ENCODE measurements around the gene SLC13A2.

Gene SLC13A2

DNA sequence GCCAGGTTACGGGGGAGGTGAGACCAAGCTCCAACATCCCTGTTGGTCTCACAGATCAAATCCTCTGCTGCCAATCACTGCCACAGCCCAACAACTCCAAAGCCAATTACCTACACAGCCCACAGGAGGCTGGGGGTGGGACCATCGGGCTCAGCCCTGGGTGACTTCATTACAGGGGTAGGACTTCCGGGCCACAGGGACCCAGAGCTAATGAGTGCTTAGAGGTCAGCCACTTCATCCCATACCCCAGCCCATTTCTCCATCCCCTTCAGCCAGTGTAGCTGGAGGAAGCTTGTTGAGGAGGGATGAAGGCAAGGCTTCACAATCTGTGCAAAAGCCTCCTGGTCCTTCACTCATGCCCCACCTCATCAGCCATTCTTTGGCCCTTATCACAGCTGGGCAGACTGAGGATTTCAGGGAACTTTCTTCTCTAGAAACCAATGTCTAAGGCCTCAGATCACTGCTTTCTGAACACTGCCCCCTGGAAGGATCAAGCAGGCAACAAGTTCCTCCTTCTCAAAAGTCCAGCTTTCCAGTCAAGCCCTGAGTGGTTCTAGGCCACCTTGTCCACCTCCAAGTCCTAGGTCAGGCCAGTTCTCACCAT lies 38.5 kb downstream of the SLC13A2 start:
- TF ChIP-seq EZH2 (IDR thresholded peaks at IDR 0.05), result no peak
- no peak for TF ChIP-seq POLR2AphosphoS5 (IDR thresholded peaks at IDR 0.05; ENCODE audit: borderline replicate concordance, low read depth, low read length)
- no peak for TF ChIP-seq FOXP2 (optimal IDR thresholded peaks at IDR 0.05; ENCODE audit: control extremely low read depth, extremely low read length, insufficient read depth)
- no peaks in the 10 kb centered on the region for H3K9me3 ChIP-seq (ENCODE audit: low read depth, low read length)
- H3K9ac ChIP-seq (ENCODE audit: insufficient read length), result no peak overlapping the region
- no peaks in the 10 kb centered on the region for H3K36me3 ChIP-seq (ENCODE audit: insufficient read depth, low read length)
- no peak for DNase-seq (ENCODE audit: low read depth, low spot score)
- H3K27ac ChIP-seq, result no peak overlapping the region
- H3K4me3 ChIP-seq, result no peak overlapping the region

DNA sequence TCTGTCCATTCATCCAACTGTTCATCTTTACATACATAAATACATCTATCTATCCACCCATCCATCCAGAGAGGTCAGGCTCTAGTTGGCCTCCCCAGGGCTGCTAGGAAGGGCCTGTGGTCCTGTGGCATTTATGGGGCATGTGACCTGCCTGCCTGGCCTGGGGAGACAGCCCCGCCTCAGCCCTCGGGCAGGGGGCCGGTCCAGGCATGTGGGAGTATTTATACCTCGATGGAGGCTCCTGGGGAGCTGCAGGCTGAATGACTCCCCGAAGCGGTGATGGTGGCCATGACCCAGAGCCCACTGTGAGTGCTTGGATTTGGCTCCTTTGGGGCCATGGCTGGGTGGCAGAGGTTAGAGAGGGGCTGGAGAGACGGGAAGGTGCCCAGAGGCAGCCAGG lies 40.0 kb downstream of the SLC13A2 start:
- no peak overlapping the region for H3K9ac ChIP-seq (ENCODE audit: insufficient read length)
- TF ChIP-seq FOXP2 (optimal IDR thresholded peaks at IDR 0.05; ENCODE audit: control extremely low read depth, extremely low read length, insufficient read depth) (no peak), POLR2AphosphoS5 (IDR thresholded peaks at IDR 0.05; ENCODE audit: borderline replicate concordance, low read depth, low read length) (no peak), EZH2 (IDR thresholded peaks at IDR 0.05) (no peak)
- no peak for DNase-seq (ENCODE audit: low read depth, low spot score)
- no peaks in the 10 kb centered on the region for H3K36me3 ChIP-seq (ENCODE audit: insufficient read depth, low read length)
- no peak overlapping the region for H3K27ac ChIP-seq
- no peaks in the 10 kb centered on the region for H3K9me3 ChIP-seq (ENCODE audit: low read depth, low read length)
- H3K4me3 ChIP-seq, result no peak overlapping the region

DNA sequence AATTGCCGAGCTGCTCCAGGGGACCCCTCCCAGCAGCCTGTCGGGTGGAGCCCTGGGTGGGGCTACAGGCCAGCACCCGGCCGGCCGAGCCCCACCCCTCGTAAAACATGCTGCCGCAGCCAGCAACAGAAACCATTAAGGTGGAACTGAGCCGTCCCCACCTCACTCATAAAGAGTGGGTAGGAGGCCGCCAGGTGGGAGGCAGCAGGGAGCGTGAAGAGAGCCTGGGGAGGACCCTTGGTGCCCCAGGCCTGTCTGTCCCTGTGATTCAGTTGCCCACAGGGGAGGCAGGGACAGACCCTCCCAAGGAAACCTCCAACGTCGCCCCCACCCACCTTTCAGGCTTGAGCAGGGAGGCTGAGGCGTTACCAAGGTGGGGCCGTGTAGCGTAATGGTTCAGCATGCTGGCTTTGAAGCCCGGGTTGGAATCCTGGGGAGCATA lies 41.1 kb downstream of the SLC13A2 start:
- H3K27ac ChIP-seq, result no peak overlapping the region
- H3K9me3 ChIP-seq (ENCODE audit: low read depth, low read length), result no peaks in the 10 kb centered on the region
- no peak overlapping the region for H3K9ac ChIP-seq (ENCODE audit: insufficient read length)
- TF ChIP-seq FOXP2 (optimal IDR thresholded peaks at IDR 0.05; ENCODE audit: control extremely low read depth, extremely low read length, insufficient read depth), result no peak
- TF ChIP-seq POLR2AphosphoS5 (IDR thresholded peaks at IDR 0.05; ENCODE audit: borderline replicate concordance, low read depth, low read length), result no peak
- TF ChIP-seq EZH2 (IDR thresholded peaks at IDR 0.05), result no peak
- no peak overlapping the region for H3K4me3 ChIP-seq
- no peak for DNase-seq (ENCODE audit: low read depth, low spot score)
- no peaks in the 10 kb centered on the region for H3K36me3 ChIP-seq (ENCODE audit: insufficient read depth, low read length)

DNA sequence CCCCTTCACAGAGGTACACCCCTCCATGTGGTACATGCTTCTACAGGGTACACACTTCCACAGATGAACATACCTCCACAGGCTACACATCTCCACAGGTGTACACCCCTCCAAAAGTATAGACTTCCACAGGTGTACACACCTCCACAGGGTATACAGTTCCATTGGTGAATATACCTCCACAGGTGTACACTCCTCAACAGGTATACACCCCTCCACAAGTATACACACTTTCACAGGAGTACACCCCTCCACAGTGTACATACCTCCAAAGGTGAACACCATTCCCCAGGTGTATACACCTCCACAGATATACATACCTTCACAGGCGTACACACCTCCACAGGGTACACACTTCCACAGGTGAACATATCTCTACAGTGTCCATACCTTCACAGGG lies 42.1 kb downstream of the SLC13A2 start:
- Histone ChIP-seq H3K9me3 (ENCODE audit: low read depth, low read length) (no peaks in the 10 kb centered on the region), H3K4me3 (no peak overlapping the region), H3K9ac (ENCODE audit: insufficient read length) (no peak overlapping the region), H3K36me3 (ENCODE audit: insufficient read depth, low read length) (no peaks in the 10 kb centered on the region), H3K27ac (no peak overlapping the region)
- TF ChIP-seq POLR2AphosphoS5 (IDR thresholded peaks at IDR 0.05; ENCODE audit: borderline replicate concordance, low read depth, low read length) (no peak), FOXP2 (optimal IDR thresholded peaks at IDR 0.05; ENCODE audit: control extremely low read depth, extremely low read length, insufficient read depth) (no peak), EZH2 (IDR thresholded peaks at IDR 0.05) (no peak)
- DNase-seq (ENCODE audit: low read depth, low spot score), result no peak

DNA sequence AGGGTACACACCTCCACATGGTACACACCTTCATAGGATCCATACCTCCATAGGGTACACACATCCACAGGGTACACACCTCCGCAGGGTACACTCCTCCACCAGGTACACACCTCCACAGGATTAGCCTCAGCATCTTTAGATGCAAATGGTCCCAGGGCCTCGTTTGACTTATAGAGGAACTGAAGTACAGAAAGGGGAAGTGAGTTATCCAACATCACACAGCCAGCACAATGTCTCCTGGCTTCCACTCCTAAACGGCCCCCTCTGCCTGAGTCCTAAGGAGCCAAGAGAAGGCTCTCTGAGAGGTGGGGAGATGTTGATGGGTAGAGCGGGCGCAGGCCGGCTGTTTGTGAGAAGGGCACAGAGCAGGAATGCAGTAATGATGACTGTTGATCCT lies 44.7 kb downstream of the SLC13A2 start:
- H3K9me3 ChIP-seq (ENCODE audit: low read depth, low read length), result no peaks in the 10 kb centered on the region
- no peak overlapping the region for H3K9ac ChIP-seq (ENCODE audit: insufficient read length)
- no peak for DNase-seq (ENCODE audit: low read depth, low spot score)
- no peak overlapping the region for H3K27ac ChIP-seq
- H3K36me3 ChIP-seq (ENCODE audit: insufficient read depth, low read length), result no peaks in the 10 kb centered on the region
- no peak for TF ChIP-seq EZH2 (IDR thresholded peaks at IDR 0.05)
- no peak for TF ChIP-seq FOXP2 (optimal IDR thresholded peaks at IDR 0.05; ENCODE audit: control extremely low read depth, extremely low read length, insufficient read depth)
- TF ChIP-seq POLR2AphosphoS5 (IDR thresholded peaks at IDR 0.05; ENCODE audit: borderline replicate concordance, low read depth, low read length), result no peak
- H3K4me3 ChIP-seq, result no peak overlapping the region

DNA sequence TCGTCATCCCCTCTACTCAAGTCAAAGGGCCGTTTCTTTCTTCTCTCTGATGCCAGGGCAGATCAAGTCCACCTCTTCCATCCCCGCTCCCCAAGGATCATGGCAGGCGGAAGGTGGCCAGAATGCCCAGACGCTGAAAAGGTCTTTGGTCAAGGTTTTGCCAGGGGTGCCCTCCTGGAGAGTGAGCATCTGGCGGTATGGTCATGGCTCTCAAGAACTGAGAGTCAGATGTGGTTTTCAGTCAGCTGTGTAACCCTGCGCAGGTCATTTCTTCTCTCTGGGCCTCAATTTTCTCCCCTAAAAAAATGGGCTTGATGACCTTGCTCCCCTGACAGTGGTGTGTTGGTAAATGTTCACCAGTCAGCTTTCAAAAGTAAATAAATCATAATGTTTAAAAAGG lies 45.1 kb downstream of the SLC13A2 start:
- no peak overlapping the region for H3K27ac ChIP-seq
- H3K36me3 ChIP-seq (ENCODE audit: insufficient read depth, low read length), result no peaks in the 10 kb centered on the region
- no peak for DNase-seq (ENCODE audit: low read depth, low spot score)
- no peak overlapping the region for H3K4me3 ChIP-seq
- no peaks in the 10 kb centered on the region for H3K9me3 ChIP-seq (ENCODE audit: low read depth, low read length)
- TF ChIP-seq POLR2AphosphoS5 (IDR thresholded peaks at IDR 0.05; ENCODE audit: borderline replicate concordance, low read depth, low read length), result no peak
- TF ChIP-seq EZH2 (IDR thresholded peaks at IDR 0.05), result no peak
- no peak for TF ChIP-seq FOXP2 (optimal IDR thresholded peaks at IDR 0.05; ENCODE audit: control extremely low read depth, extremely low read length, insufficient read depth)
- no peak overlapping the region for H3K9ac ChIP-seq (ENCODE audit: insufficient read length)

DNA sequence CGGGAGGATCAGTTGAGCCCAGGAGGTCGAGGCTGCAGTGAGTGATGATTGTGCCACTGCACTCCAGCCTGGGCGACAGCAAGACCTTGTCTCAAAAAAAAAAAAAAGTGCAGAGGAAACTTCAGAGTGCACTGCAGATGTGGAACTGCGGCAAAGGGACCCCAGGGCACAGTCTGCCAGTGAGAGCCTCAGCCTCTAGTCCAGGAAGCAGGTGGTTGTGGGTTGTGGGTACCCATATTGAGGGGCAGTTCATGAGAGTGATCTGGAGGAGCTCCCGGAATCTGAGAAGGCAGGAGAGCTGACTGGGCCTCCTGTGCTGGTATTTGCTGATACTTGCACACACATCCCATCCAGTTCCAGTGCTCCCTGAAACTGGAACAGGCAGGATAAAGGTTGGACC lies 45.8 kb downstream of the SLC13A2 start:
- Histone ChIP-seq H3K4me3 (no peak overlapping the region), H3K9me3 (ENCODE audit: low read depth, low read length) (no peaks in the 10 kb centered on the region), H3K27ac (no peak overlapping the region), H3K9ac (ENCODE audit: insufficient read length) (no peak overlapping the region), H3K36me3 (ENCODE audit: insufficient read depth, low read length) (no peaks in the 10 kb centered on the region)
- TF ChIP-seq POLR2AphosphoS5 (IDR thresholded peaks at IDR 0.05; ENCODE audit: borderline replicate concordance, low read depth, low read length) (no peak), FOXP2 (optimal IDR thresholded peaks at IDR 0.05; ENCODE audit: control extremely low read depth, extremely low read length, insufficient read depth) (no peak), EZH2 (IDR thresholded peaks at IDR 0.05) (no peak)
- DNase-seq (ENCODE audit: low read depth, low spot score), result no peak

DNA sequence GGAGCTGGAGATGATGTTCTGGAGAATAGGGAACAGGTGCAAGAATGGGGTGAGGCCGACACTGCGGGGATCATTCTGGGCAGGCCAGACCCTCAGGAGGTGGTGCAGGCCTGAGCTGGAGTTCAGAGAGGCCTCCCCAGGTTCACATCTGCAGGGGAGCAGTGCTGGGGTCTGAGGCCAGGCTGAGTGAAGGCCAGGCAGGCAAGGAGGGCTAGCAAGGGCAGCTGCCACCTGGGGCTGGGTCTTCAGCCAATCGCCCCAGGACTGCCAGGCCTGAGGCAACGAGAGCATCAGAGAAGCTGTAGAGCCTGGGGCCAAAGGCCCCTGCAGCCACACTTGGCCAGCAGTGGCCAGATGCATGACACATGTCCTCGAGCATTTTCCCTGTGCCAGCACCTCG lies 47.2 kb downstream of the SLC13A2 start:
- no peak for DNase-seq (ENCODE audit: low read depth, low spot score)
- H3K27ac ChIP-seq, result no peak overlapping the region
- H3K4me3 ChIP-seq, result no peak overlapping the region
- H3K9me3 ChIP-seq (ENCODE audit: low read depth, low read length), result no peaks in the 10 kb centered on the region
- H3K36me3 ChIP-seq (ENCODE audit: insufficient read depth, low read length), result no peaks in the 10 kb centered on the region
- no peak overlapping the region for H3K9ac ChIP-seq (ENCODE audit: insufficient read length)
- TF ChIP-seq FOXP2 (optimal IDR thresholded peaks at IDR 0.05; ENCODE audit: control extremely low read depth, extremely low read length, insufficient read depth) (no peak), POLR2AphosphoS5 (IDR thresholded peaks at IDR 0.05; ENCODE audit: borderline replicate concordance, low read depth, low read length) (no peak), EZH2 (IDR thresholded peaks at IDR 0.05) (no peak)
